MG63 (cell line): ENCODE results near the gene TMEM255B. TPM values are rescaled to one million over a fixed set of nuclear protein-coding genes. Genes with fewer than 3 reads are reported as not detected.
"Not testable (repeated sequence)": the region's sequence is repeated elsewhere in the genome, so short reads cannot be mapped to it uniquely, and the experiment has no call there.

Experiments
- DNase-seq: peaks from one replicate; pipeline ENCODE4 v3.0.0-alpha.2; 2020
- H3K27me3 ChIP-seq: fragments of 250-450 bp; sonication (Bioruptor Pico); 2 replicates; pipeline ENCODE4 v1.5.1; 2020; ENCODE audit warnings: mild to moderate bottlenecking, moderate library complexity
- H3K36me3 ChIP-seq: fragments of 250-450 bp; sonication (Bioruptor Pico); 2 replicates; pipeline ENCODE4 v1.5.1; 2020; ENCODE audit warnings: mild to moderate bottlenecking, moderate library complexity
- H3K4me3 ChIP-seq: fragments of 250-450 bp; sonication (Bioruptor Pico); 2 replicates; pipeline ENCODE4 v1.5.1; 2020; ENCODE audit warnings: mild to moderate bottlenecking, moderate library complexity
- H3K9me3 ChIP-seq: fragments of 250-450 bp; sonication (Bioruptor Pico); 2 replicates; pipeline ENCODE4 v1.5.1; 2020; ENCODE audit warnings: mild to moderate bottlenecking, moderate library complexity
- total RNA-seq: library from RNA; depleted of rRNA; stranded (reverse); fragments of >200 nt; shearing (Covaris generic); gene quantifications from 2 replicates; pipeline ENCODE4 v1.2.3, GENCODE V29; 2014; ENCODE audit warnings: low replicate concordance; rRNA removed

Gene TMEM255B
- total RNA-seq = 1.4 TPM in 1 of 2 replicates, not detected in the other

GRCh38 chr13:113758651-113759524 is at the start of gene TMEM255B:
TMEM255B (plus strand) TSS chr13:113759226; CDS start chr13:113759270, 44 bp downstream.
- Histone ChIP-seq H3K27me3 (peaks cover 7% of the 10 kb centered on the region), H3K4me3 (peak within 1 kb of the TSS; percentile 55), H3K36me3 (no peaks in the 10 kb centered on the region), H3K9me3 (no peaks in the 10 kb centered on the region)
- DNase-seq = peak; percentile 79

GRCh38 chr13:113722921-113723320 is 36.1 kb upstream of the TMEM255B start:
- DNase-seq = no peak
- H3K27me3 ChIP-seq = no peaks in the 10 kb centered on the region

GRCh38 chr13:113723410-113724015 is 35.5 kb upstream of the TMEM255B start:
- Histone ChIP-seq H3K27me3 (no peaks in the 10 kb centered on the region), H3K9me3 (no peaks in the 10 kb centered on the region), H3K36me3 (no peaks in the 10 kb centered on the region), H3K4me3 (no peak overlapping the region)
- DNase-seq = no peak

More at GRCh38 chr13:113722921-113723320, 36.1 kb upstream of the TMEM255B start:
- H3K4me3 ChIP-seq = no peak overlapping the region
- H3K36me3 ChIP-seq = no peaks in the 10 kb centered on the region
- no peaks in the 10 kb centered on the region for H3K9me3 ChIP-seq

- no peak overlapping the region for H3K4me3 ChIP-seq
- DNase-seq = no peak
These were observed 34.8 kb upstream of the TMEM255B start for GRCh38 chr13:113724016-113724758.

GRCh38 chr13:113724780-113725315 is 34.2 kb upstream of the TMEM255B start:
- H3K36me3 ChIP-seq = no peaks in the 10 kb centered on the region
- H3K4me3 ChIP-seq = peak overlapping the region; percentile 31
- H3K27me3 ChIP-seq = no peaks in the 10 kb centered on the region
- DNase-seq = peak; percentile 66
- H3K9me3 ChIP-seq = no peaks in the 10 kb centered on the region

More at GRCh38 chr13:113724016-113724758, 34.8 kb upstream of the TMEM255B start:
- no peaks in the 10 kb centered on the region for H3K9me3 ChIP-seq
- no peaks in the 10 kb centered on the region for H3K36me3 ChIP-seq
- H3K27me3 ChIP-seq = no peaks in the 10 kb centered on the region

GRCh38 chr13:113725329-113726105 is 33.5 kb upstream of the TMEM255B start:
- DNase-seq, H3K9me3 ChIP-seq, H3K4me3 ChIP-seq, H3K36me3 ChIP-seq, H3K27me3 ChIP-seq: not testable (repeated sequence)

GRCh38 chr13:113726106-113726821 is 32.8 kb upstream of the TMEM255B start:
- not testable (repeated sequence) for H3K27me3 ChIP-seq, H3K9me3 ChIP-seq, H3K4me3 ChIP-seq, H3K36me3 ChIP-seq, DNase-seq

GRCh38 chr13:113726961-113727411 is 32.0 kb upstream of the TMEM255B start:
- H3K9me3 ChIP-seq = no peaks in the 10 kb centered on the region
- H3K36me3 ChIP-seq = no peaks in the 10 kb centered on the region
- no peaks in the 10 kb centered on the region for H3K27me3 ChIP-seq
- DNase-seq = peak; percentile 76
- no peak overlapping the region for H3K4me3 ChIP-seq

GRCh38 chr13:113728571-113729054 is 30.4 kb upstream of the TMEM255B start:
- DNase-seq = no peak
- Histone ChIP-seq H3K4me3 (no peak overlapping the region), H3K36me3 (no peaks in the 10 kb centered on the region), H3K9me3 (no peaks in the 10 kb centered on the region), H3K27me3 (no peaks in the 10 kb centered on the region)

GRCh38 chr13:113729187-113730019 is 29.6 kb upstream of the TMEM255B start:
- no peaks in the 10 kb centered on the region for H3K9me3 ChIP-seq
- no peaks in the 10 kb centered on the region for H3K36me3 ChIP-seq
- no peaks in the 10 kb centered on the region for H3K27me3 ChIP-seq
- no peak for DNase-seq
- H3K4me3 ChIP-seq = no peak overlapping the region

GRCh38 chr13:113730258-113730691 is 28.8 kb upstream of the TMEM255B start:
- DNase-seq = no peak
- no peaks in the 10 kb centered on the region for H3K9me3 ChIP-seq
- H3K36me3 ChIP-seq = no peaks in the 10 kb centered on the region
- no peaks in the 10 kb centered on the region for H3K27me3 ChIP-seq
- no peak overlapping the region for H3K4me3 ChIP-seq

- H3K27me3 ChIP-seq = no peaks in the 10 kb centered on the region
- H3K9me3 ChIP-seq = no peaks in the 10 kb centered on the region
These were observed 28.2 kb upstream of the TMEM255B start for GRCh38 chr13:113730831-113731191.

GRCh38 chr13:113731192-113732175 is 27.5 kb upstream of the TMEM255B start:
- H3K4me3 ChIP-seq = no peak overlapping the region
- no peaks in the 10 kb centered on the region for H3K36me3 ChIP-seq
- H3K9me3 ChIP-seq = no peaks in the 10 kb centered on the region
- DNase-seq = no peak
- H3K27me3 ChIP-seq = no peaks in the 10 kb centered on the region

More at GRCh38 chr13:113730831-113731191, 28.2 kb upstream of the TMEM255B start:
- no peaks in the 10 kb centered on the region for H3K36me3 ChIP-seq
- DNase-seq = no peak
- no peak overlapping the region for H3K4me3 ChIP-seq
